Esophagus squamous epithelium (tissue), 4 donors: ENCODE results near the gene BAZ2B.

Experiments
- POLR2A ChIP-seq, 4 donors: fragments of 450-650 bp; IDR thresholded peaks; one replicate each; pipeline ENCODE4 v1.6.1; 2017; ENCODE audit warnings: antibody characterized with exemption in 4 of 4, mild to moderate bottlenecking in 4 of 4, moderate library complexity in 3 of 4
- TF ChIP-seq, protein P1 (sequence below), 6 experiments: fragments of 450-650 bp in 4 of 6; fragments of 200-600 bp in 2 of 6; sonication (generic) in 2 of 6; IDR thresholded peaks; one replicate each; pipeline ENCODE4 v1.5.1; 2016 to 2019; ENCODE audit warnings: antibody characterized with exemption in 6 of 6, mild to moderate bottlenecking in 4 of 6, moderate library complexity in 4 of 6

DNA sequence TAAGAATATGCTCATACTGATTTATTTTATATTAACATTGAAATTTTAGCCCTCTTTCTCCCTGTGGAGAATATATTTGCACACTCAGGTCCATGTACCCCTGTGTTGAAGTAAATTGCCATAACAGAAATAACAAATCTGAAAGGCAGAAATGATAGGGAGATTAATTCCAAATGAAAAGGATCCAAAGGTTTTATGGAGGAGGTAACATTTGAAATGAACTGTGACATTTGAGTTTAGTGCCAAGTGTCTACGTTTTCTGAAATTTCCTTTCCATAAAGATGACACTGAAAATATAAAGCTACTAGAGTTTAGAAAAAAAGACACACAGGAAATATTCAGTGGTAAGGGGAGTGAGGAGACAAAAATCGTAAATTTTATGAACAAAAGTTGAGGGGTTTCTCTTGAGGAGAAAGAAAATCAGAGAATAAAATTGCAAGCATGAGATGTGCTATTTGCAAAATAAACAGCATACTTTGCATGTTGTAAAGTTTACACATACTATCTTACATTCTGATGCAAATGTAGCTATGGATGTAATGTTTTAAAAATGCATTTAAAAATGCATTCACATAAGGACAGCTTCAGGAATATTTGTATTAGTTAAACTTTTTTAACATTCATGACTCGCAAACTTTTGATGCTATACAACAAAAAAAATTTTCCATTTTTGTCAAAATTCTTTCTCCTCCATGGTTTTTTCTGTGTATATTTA is 69.5 kb downstream of the BAZ2B start:
- TF ChIP-seq, protein P1, sequence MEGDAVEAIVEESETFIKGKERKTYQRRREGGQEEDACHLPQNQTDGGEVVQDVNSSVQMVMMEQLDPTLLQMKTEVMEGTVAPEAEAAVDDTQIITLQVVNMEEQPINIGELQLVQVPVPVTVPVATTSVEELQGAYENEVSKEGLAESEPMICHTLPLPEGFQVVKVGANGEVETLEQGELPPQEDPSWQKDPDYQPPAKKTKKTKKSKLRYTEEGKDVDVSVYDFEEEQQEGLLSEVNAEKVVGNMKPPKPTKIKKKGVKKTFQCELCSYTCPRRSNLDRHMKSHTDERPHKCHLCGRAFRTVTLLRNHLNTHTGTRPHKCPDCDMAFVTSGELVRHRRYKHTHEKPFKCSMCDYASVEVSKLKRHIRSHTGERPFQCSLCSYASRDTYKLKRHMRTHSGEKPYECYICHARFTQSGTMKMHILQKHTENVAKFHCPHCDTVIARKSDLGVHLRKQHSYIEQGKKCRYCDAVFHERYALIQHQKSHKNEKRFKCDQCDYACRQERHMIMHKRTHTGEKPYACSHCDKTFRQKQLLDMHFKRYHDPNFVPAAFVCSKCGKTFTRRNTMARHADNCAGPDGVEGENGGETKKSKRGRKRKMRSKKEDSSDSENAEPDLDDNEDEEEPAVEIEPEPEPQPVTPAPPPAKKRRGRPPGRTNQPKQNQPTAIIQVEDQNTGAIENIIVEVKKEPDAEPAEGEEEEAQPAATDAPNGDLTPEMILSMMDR (IDR thresholded peaks at IDR 0.05): no peak
- no peak for TF ChIP-seq POLR2A (IDR thresholded peaks at IDR 0.05)
